ENCODE measurements around the gene FBXO3.
A peak's percentile ranks its signal among the peaks of the same experiment; 100 is the strongest.
"Not testable (repeated sequence)": the region's sequence is repeated elsewhere in the genome, so short reads cannot be mapped to it uniquely, and the experiment has no call there.

Gene FBXO3

DNA sequence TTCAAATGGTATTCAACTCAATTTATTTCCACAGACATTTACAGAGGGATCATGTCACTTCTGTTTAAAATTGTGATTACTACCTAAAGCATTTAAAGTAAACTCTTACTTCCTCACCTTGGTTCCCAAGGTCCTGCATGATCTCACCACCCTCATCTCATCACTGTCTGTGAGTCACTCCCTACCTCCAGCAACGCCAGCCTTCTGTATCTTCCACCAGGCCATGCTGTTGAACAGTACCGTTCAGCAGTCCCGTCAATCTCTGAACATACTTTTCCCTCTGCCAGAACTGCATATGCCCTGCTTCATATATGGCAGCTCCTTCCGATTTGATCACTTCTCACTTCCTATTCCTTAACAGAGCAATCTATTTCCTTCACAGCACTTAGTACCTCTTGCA lies 2.0 kb downstream of the FBXO3 start:
- DNase-seq (ENCODE audit: low read depth in 2 of 2), result no peak

DNA sequence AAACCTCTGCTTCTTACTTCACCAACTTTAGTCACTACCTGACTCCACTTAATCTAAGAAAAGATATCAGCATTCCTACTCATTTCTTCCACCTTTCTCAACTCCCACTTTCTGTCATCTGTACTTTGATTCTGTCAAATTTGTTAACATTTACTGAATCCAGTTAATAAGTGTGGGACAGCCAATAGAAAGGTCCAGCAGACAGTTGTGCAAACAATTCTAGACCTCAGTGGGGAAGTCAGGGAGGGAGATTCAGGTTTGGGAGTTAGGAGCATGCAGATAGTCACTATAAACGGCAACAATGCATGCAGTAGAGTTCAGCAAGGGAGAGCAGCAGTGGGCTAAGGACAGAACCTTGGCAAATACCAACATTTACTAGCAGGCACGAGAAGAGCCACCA lies 4.1 kb downstream of the FBXO3 start:
- DNase-seq (ENCODE audit: low read depth in 2 of 2), result no peak

DNA sequence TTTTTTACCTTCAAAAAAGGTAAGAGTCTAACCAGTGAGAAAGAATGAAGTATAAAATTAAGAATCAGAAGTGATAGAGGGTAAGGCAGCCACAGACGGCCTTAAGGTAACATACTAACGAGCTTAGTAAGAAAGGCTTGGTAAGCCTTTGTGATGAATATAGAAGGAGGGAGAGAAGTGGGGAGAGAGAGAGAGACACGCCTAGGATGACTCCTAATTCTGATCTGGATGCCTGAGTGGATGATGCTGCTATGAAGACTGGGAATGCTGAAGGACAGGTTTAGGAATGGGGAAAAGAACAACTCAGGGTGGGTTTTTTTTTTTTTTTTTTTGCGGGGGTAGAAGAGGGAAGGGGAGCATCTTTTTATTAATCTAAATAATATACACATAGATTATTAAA lies 4.8 kb downstream of the FBXO3 start:
- no peak for DNase-seq (ENCODE audit: low read depth in 2 of 2)

DNA sequence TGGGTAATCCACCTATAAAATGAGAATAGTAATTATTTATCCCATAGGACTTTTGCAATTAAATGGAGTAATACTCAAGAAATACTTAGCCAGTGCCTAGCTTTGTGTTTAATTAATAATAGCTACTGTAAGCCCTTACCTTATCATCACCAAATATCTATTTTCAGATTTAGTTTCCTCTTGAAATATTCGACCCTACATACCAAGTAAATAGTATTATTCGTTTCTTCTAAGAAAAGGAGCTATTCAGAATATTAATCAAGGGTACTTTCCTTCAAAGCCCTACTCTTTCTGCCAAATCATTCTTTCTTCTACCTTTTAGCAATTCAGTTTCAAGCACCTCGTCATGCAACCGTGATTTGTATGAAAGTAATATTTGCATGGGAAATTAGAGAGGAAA lies 6.7 kb downstream of the FBXO3 start:
- DNase-seq (ENCODE audit: low read depth in 2 of 2), result no peak

DNA sequence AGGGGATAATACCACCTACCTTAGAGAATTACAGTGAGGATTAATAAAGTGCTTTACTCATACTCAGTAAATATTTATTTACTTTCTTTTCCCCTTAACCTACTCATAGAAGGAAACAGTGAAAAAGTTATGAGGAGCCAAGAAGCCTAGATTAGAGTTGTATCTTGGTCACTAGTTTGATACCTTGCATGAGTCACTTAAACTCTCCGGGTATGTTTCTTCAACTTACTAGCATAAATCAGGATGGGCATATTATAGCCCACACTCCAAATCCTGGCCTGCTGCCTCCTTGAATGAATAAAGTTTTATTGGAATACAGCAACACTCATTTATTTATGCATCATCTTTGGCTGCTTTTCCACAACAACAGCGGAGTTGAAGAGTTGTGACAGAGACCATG lies 8.2 kb downstream of the FBXO3 start:
- DNase-seq (ENCODE audit: low read depth in 2 of 2), result no peak

DNA sequence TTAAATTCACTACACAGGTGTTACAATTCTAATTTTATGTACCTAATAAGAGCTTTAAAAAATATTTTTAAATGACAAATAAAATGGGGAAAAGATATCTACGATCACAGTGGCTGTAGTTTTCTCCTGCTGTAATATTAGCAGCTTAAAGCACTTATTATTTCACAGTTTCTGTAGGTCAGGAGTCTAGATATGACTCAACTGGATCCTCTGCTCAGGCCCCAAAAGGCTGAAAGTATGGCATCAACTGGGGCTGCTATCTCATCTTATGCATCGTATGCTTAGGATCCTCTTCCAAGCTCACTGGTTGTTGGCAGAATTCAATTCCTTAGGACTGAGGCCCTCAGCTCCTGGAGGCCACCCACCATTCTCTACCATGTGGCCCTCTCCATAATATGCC lies 12.8 kb downstream of the FBXO3 start:
- no peak for DNase-seq (ENCODE audit: low read depth in 2 of 2)

DNA sequence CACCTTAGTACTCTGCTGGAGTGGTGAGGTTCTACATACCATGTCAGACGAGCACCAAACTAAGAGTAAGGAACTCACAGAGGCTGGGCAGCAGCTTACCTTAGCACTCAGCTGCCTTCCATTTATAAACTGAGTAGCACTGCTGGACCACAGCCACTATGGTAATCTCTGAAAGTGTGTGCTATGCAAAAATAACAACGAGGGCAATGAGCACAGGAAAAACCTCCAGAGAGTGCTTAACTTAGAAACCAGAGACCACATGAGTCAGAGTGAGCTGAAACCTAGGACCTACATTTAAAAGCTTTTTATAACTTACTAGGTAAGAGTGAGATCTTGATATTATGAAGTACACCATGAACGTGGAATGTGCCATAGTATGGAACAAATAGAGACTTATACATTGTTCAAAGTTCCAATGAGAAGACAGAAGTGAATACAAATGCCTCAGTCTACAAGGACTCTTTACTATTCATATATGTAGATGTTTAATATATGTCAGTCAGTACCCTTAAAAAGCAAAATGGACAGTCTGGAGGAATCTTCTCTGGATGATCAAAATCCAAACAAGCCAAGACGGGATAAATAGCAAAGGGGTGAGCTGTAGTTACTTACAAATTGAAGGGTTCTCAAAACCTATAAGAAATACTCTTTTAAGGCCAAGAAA lies 20.9 kb downstream of the FBXO3 start:
- DNase-seq (ENCODE audit: low read depth in 2 of 2), result no peak

DNA sequence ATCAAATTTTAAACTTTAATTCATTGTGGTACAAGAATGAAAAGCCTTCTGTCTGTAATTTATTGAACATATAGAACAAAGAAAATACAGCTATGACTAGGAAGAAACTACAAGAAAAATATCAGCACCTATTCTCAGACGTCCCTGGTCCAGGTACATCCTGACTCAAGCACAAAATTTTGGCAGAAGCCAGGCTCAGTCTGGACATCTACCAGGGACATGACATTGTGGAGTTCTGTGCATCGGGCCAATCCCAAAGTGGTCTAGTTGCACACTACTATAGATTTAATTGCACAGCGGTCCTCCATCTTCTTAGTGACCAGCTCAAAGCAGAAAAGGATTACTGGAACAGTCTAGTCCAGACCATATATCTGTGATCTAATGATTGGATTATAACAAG lies 22.4 kb downstream of the FBXO3 start:
- DNase-seq (ENCODE audit: low read depth in 2 of 2), result no peak

DNA sequence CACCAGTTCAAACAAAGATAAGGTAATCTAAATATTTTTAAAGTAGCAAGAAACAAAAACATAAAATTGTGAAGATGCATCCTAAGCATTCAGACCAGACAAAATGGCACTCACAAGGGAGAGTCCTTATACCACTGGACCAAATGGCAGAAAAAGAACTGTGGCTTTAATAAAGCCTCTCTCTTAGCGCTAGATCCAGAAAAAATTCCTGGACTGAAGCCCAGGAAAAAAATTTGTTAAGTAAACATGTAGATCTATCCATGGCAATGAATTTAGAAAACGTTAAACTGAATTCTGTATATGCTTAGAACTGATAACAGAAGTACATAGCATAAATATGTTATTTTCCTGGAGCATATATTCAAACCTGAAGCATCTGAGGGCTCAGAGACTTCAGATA lies 26.3 kb downstream of the FBXO3 start:
- no peak for DNase-seq (ENCODE audit: low read depth in 2 of 2)

DNA sequence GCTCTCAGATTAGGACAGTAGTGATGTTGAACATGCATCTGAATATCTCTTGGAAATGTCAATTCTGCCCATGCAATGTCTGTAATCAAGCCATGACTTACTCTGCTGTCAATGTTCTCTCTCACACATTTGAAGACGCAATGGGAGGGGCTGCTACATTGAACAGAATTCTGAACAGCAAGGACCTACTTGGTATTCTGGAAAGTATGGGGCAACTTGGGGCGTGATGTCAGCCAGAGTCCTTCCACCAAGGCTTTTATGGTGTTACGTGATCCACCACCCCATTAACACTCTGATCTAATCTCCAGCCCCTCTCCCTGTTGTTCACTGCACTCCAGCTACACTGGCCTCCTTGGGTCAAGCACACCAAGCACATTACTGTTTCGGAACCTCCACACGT lies 31.0 kb downstream of the FBXO3 start:
- DNase-seq (ENCODE audit: low read depth in 2 of 2), result no peak

DNA sequence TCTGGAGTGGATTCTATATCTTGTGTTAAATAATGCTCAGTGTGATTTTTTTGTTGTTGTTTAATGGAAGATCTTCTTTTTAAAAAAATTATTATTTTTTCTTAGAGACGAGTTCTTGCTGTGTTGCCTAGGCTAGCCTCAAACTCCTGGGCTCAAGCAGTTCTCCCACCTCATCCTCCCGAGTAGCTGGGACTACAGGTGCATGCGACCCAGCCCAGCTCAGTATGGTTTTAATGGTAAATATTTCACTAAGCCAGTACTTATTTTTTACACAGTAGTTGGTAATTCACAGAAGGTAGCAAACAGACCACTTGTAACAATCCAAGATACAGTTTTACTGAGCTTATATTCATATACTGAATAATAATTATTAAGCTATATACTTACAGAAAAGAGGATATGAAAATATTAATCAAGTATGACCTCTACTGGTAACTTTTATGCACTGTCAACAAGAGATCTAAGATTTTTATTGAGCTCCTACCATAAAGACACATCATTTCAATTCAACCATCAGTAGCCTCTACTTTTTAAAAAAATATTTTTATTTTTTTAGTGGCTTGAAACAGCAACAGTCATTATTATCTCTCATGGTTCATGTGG lies 32.0 kb downstream of the FBXO3 start:
- DNase-seq (ENCODE audit: low read depth in 2 of 2), result no peak

DNA sequence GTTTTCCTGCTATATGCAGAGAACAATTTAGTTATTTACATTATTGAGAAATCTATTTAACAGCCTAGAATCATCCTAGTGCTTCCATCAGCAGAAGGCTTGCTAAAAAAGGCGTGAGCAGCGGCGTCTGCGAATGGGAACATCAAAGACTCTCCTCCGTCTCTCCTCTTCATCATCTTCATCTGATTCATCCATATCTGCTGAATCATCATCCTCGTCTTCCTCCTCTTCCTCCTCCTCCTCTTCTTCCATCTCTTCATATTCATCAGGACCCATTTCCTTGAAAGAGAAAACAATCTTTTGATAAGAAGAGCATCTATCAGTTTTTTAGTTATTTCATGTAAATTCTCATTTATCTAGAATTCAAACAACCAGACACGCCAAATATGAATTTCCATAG lies 32.5 kb downstream of the FBXO3 start:
- DNase-seq (ENCODE audit: low read depth in 2 of 2), result no peak

DNA sequence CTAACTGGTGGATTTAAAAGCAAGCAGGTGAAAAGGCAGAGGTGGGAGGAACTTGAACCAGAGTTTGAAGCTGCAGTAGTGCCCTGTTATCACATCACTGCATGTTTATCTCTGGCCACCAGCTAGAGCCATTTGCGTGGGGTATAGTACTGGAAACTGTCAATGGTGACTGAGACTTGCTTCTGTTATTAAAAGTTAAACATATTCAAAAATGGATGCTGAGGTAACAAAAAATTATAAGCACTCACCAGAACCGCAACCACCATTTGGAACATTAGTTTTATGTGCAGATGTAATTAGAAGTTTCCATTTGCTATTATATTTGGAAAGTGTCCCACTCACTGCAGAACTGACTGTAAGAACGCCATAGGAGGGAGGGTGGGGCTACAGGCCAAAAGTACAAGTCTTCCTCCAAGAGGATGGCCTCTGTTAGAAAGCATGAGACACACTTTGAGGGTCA lies 36.9 kb downstream of the FBXO3 start:
- DNase-seq (ENCODE audit: low read depth in 2 of 2), result no peak

DNA sequence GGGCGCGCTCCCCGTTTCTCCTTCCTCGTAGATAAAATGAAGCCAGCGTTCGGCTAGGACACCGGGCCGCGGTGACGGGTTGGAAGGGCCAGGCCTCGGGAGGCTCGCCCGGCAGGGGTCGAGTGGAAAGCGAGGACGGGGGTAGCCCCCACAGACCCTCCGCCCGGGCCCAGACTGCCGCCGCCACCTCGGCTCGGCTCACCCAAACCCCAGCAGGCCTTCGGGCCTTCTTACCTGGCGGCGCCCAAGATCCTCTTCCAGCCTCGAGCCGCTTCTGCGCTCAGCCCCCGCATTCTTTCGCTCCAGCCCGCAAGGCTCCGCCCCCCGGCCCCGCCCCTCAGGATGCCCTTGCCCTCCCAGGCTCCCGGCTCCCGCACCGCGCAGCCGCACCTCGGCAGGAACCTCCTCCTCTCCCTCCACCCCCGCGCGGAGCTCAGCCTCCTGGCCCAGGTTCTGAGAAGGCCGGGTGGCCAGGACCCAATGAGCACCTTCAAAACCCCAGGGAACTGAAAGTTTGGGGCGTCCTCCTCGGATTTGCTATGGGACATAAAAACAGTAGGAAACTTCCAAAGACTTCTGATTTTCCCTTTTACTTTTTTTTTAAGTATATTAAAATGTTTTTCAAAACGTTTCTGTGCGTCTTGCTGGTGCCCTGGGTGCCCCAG lies 38.0 kb downstream of the FBXO3 start, which contains the start of gene CD59:
CD59 (minus strand) TSS at position 276 of the 665 bp plus-strand sequence. CDS start 13,978 bp downstream, outside the sequence.
- DNase-seq (ENCODE audit: low read depth in 2 of 2), result peak; percentile 86 to 89

DNA sequence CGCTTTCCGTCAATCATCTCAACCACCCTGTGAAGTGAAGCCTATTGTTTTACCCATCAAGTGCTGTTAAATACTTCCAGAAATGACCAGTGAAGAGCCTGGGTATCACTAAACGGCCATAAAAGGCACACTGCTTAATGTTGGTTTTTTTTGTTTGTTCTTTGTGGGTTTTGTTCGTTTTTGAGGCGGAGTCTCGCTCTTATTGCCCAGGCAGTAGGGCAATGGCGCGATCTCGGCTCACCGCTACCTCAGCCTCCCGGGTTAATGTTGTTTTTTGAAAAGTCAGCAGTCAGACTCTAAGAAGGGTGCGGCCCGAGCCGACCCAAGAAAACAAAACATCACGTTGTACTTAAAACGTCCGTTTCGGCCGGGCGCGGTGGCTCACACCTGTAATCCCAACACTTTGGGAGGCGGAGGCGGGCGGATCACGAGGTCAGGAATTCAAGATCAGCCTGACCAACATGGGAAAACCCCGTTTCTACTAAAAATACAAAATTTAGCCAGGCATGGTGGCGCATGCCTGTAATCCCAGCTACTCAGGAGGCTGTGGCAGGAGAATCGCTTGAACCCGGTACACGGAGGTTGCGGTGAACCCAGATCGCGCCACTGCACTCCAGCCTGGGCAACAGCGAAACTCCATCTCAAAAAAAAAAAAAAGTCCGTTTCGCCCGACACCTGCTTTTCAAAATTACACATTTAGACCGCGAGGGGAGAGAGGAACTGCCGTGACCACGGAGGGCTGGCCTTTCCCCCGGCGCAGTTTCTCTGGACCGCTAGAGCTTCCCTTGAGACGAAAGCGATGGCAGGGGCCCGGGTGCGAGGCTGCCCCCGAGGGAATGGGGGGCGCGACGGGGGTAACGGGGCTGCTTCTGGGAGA lies 38.8 kb downstream of the FBXO3 start:
- peak in 1 of 2 donors; percentile 17 for DNase-seq (ENCODE audit: low read depth in 2 of 2)

DNA sequence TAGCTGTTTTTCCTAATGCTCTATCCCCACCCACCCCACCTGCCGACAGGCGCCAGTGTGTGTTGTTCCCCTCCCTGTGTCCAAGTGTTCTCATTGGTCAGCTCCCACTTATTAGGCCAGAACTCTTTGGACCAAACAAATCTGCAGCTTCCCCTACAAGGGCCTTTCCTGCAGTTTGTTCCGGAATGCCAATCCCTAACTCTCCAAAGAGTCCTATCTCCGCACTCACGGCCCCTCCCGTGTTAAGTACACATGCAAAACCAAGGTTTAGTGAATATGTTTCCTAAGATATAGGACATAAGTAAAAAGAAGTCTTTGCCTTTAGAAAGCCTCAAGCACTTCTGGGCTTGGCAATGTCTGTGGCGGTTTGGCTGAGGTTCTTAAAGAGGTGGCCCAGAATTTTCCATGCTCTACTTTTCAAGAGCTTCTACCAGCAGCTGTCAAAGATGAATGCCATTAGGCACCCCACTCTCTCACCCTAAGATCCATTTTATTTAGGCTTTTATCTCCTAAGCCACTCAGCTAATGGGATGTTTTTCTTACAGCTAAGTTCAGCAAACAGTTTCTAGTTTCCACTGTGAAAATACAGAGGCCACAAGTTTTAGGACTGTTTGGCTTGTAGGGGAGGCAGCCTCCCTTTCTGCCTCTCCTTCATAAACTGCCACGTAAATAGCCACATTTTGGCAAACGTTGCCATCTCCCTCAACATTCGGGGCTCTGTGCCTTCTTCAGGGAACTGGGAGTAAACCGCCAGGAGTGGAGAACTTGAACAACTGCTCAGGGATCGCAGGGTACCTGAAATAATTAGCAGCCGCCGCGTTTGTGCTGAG lies 39.7 kb downstream of the FBXO3 start:
- no peak for DNase-seq (ENCODE audit: low read depth in 2 of 2)

DNA sequence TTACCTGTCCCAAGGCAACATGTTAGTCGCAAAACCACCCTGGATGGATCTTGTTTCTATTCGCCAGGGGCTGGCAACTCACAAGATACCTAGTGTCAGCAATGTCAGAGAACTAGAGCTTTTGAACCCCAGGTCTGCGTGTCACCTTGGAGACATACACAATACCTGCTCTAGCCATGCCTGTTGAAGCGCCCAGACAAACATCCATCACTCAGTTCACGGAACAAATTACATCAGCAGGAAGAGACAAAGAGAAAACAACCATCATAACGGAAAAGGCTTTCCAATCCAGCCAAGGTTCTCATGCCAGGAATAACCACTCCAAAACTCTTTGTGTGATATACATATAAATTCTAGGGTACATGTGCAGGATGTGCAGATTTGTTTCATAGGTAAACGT lies 40.3 kb downstream of the FBXO3 start:
- DNase-seq (ENCODE audit: low read depth in 2 of 2), result no peak

DNA sequence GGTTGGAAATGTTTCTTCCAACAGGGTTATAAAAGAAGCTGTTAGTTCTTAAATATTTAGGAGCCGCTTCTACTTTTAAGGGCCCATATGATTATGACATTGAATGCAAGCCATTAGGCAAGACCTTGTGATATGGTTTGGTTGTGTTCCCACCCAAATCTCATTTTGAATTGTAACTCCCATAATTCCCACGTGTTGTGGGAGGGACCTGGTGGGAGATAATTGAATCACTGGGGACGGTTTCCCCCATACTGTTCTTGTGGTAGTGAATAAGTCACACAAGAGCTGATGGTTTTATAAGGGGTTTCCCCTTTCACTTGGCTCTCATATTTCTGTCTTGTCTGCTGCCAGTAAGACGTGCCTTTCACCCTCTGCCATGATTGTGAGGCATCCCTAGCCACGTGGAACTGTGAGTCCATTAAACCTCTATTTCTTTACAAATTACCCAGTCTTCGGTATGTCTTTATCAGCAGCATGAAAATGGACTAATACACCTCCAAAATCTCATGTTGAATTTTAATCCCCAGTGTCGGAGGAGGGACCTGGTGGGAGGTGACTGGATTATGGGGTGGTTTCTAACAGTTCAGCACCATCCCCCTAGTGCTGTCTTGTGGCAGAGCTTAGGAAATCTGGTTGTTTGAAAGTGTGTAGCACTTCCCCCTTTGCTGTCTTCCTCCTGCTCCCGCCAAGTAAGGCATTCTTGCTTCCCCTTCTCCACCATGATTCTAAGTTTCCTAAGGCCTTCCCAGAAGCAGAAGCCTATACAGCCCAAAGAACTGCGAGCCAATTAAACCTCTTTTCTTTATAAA lies 42.4 kb downstream of the FBXO3 start:
- DNase-seq (ENCODE audit: low read depth in 2 of 2), result no peak

DNA sequence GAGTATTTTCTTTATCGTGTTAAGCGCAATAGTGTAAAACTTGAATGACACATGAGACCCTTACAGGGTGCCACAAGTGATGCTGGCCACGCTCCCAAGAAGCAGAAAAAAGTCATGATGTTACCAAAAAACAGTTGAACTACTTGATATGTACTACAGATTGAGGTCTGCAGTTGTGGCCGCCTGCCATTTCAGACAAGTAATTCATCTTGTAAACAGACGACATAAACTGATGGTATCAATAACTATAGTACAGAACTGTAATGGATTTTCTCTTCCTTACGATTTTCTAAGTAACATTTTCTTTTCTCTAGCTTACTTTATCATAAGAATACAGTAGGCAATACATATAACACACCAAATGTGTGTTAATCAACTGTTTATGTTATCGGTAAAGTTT lies 43.6 kb downstream of the FBXO3 start:
- DNase-seq (ENCODE audit: low read depth in 2 of 2), result no peak

DNA sequence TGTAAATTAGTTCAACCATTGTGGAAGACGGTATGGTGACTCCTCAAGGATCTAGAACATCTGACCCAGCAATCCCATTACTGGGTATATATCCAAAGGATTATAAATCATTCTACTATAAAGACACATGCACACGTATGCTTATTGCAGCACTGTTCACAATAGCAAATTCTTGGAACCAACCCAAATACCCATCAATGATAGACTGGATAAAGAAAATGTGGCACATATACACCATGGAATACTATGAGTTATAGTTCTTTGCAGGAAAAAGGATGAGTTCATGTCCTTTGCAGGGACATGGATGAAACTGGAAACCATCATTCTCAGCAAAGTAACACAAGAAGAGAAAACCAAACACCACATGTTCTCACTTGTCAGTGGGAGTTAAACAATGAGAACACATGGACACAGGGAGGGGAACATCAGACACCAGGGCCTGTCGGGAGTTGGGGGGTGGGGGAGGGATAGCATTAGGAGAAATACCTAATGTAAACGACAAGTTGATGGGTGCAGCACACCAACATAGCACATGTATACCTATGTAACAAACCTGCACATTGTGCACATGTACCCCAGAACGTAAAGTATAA lies 45.2 kb downstream of the FBXO3 start:
- DNase-seq (ENCODE audit: low read depth in 2 of 2), result not testable (repeated sequence)

All from stimulated activated CD8-positive, alpha-beta memory T cell treated with anti-CD3 and anti-CD28 coated beads, Interleukin-7, amount 100 ng/mL, for 4 hours (primary cell).